AG04450 (cell line): ENCODE results near the gene RORB. TPM values are rescaled to one million over a fixed set of nuclear protein-coding genes. Genes with fewer than 3 reads are reported as not detected.
A peak's percentile ranks its signal among the peaks of the same experiment; 100 is the strongest.

Source experiments
- CTCF ChIA-PET: fragments of 300-600, 350-600 bp; formaldehyde crosslinking; extraction: SDS; loops from one replicate; lab custom pipeline; 2022; ENCODE audit warnings: antibody characterized with exemption, inconsistent platforms; lab: Charles Lee
- POLR2A ChIA-PET: fragments of 350-600 bp; formaldehyde crosslinking; extraction: SDS; loops from one replicate; lab custom pipeline; 2021; ENCODE audit warnings: antibody characterized with exemption, inconsistent platforms; lab: Yijun Ruan, JAX
- DNase-seq: peaks from one replicate; pipeline ENCODE4 v3.0.0-alpha.2; 2011; ENCODE audit warnings: low read depth, low spot score
- H3K27ac ChIP-seq: one replicate; pipeline ENCODE4 v1.5.1; 2012; ENCODE audit warnings: low read depth, low read length, control low read depth
- H3K27me3 ChIP-seq: one replicate; pipeline ENCODE4 v1.6.0; 2012; ENCODE audit warnings: low read length; ENCODE audit not compliant: control insufficient read depth, insufficient read depth
- H3K4me3 ChIP-seq: 2 replicates; pipeline ENCODE4 v1.5.1; 2011; ENCODE audit warnings: mild to moderate bottlenecking, low read depth, low read length, control low read depth
- H3K9me3 ChIP-seq: 2 replicates; pipeline ENCODE4 v1.5.1; 2012; ENCODE audit warnings: low read length; ENCODE audit not compliant: control insufficient read depth, insufficient read depth
- CTCF ChIP-seq: IDR thresholded peaks from 2 replicates; pipeline ENCODE4 v1.5.1; 2011; ENCODE audit warnings: low read depth, low read length, control low read depth, inconsistent platforms
- polyA plus RNA-seq: library from polyadenylated mRNA; depleted of rRNA; stranded (reverse); fragments of >200 nt; gene quantifications from 2 replicates; pipeline ENCODE4 v1.2.3, GENCODE V29; 2011

RORB gene
- polyA plus RNA-seq, 1 experiment = not detected

GRCh38 chr9:74555565-74555964 is 58.4 kb downstream of the RORB start:
- no peak overlapping the region for H3K4me3 ChIP-seq
- no peak for TF ChIP-seq CTCF
- POLR2A ChIA-PET = no interaction called here
- H3K9me3 ChIP-seq = no peaks in the 10 kb centered on the region
- no peak overlapping the region for H3K27ac ChIP-seq
- no peaks in the 10 kb centered on the region for H3K27me3 ChIP-seq
- DNase-seq = no peak
- CTCF ChIA-PET = no interaction called here

DNA sequence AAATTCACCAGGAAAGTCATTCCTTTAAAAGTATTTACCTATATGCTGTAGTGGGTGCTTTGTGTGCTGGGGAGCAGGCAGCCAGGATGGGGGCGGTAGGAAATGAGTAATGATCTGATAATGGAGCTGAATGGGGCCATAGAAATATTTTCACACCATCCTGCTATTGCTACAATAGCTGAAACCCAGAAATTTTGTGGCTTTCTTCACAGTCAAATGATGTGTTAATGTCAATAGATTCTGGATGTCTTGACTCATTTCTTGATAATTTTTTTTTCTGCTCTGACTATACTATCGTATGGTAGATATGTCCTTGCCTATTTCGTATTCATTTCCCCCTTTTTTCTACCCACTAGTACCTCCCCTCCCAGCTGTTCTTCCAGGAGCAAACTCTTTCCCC is 59.5 kb downstream of the RORB start:
- no peak for DNase-seq
- Histone ChIP-seq H3K27ac (no peak overlapping the region), H3K4me3 (no peak overlapping the region), H3K27me3 (no peaks in the 10 kb centered on the region), H3K9me3 (no peaks in the 10 kb centered on the region)
- TF ChIP-seq CTCF = no peak
- POLR2A ChIA-PET = no interaction called here
- CTCF ChIA-PET = no interaction called here

GRCh38 chr9:74557571-74557970 is 60.4 kb downstream of the RORB start:
- ChIA-PET CTCF (no interaction called here), POLR2A (no interaction called here)
- DNase-seq = no peak
- Histone ChIP-seq H3K27me3 (no peaks in the 10 kb centered on the region), H3K4me3 (no peak overlapping the region), H3K27ac (no peak overlapping the region), H3K9me3 (no peaks in the 10 kb centered on the region)
- TF ChIP-seq CTCF = no peak

DNA sequence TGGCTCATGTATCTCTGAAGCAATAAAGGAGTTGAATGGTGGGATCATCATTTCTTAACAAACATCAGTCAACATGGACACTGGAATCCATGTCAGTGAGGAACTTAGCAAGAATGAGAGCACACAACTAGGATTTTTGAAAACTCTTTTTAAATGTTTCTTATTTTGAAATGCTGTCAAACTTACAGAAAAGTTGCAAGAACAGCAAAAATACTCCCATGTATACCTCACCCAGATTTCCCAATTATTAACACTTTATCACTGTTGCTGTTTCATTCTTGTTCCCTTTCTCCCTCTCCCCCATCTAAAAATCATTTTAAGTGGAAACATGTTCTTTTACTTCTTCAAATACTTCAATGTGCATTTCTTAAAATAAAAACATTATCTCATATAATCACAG is 65.5 kb downstream of the RORB start:
- no peak for TF ChIP-seq CTCF
- no peaks in the 10 kb centered on the region for H3K9me3 ChIP-seq
- H3K27ac ChIP-seq = no peak overlapping the region
- DNase-seq = no peak
- POLR2A ChIA-PET = no interaction called here
- no peaks in the 10 kb centered on the region for H3K27me3 ChIP-seq
- no peak overlapping the region for H3K4me3 ChIP-seq
- CTCF ChIA-PET = no interaction called here

- POLR2A ChIA-PET = no interaction called here
Observed at GRCh38 chr9:74570879-74571512, 73.9 kb downstream of the RORB start.

More at GRCh38 chr9:74570879-74571512, 73.9 kb downstream of the RORB start:
- no peaks in the 10 kb centered on the region for H3K27me3 ChIP-seq
- CTCF ChIA-PET = interaction anchor here (1.5 to 2.8 kb wide), 2 partner anchors 22 to 1370 kb away, joined by 4 to 52 read pairs; no protein-coding TSS in a partner anchor
- no peak overlapping the region for H3K4me3 ChIP-seq
- no peak overlapping the region for H3K27ac ChIP-seq
- DNase-seq = no peak
- H3K9me3 ChIP-seq = no peaks in the 10 kb centered on the region
- TF ChIP-seq CTCF = peak; percentile 73
